ENCODE data around the gene AGRP. TPM values are rescaled to one million over a fixed set of nuclear protein-coding genes. Genes with fewer than 3 reads are reported as not detected.
A peak's percentile ranks its signal among the peaks of the same experiment; 100 is the strongest.

AGRP gene
- total and polyA plus RNA-seq, 2 of the 4 experiments (the other 2 are of a cell fraction), result not detected

GRCh38 chr16:67516296-67517154 is 33.2 kb upstream of the AGRP start:
- ChIA-PET POLR2A (ENCODE audit: unreplicated experiment) (no interaction called here), CTCF (interaction anchor here (1.0 kb wide), 1 partner anchor 22 kb away, joined by 4 read pairs; no protein-coding TSS in a partner anchor)
- peak overlapping the region; percentile 74 for H2AK5ac ChIP-seq (ENCODE audit: low read depth, low read length)
- no peaks in the 10 kb centered on the region for H3K27me3 ChIP-seq (ENCODE audit: control insufficient read depth, insufficient read depth, low read length)
- TF ChIP-seq MAFK (IDR thresholded peaks at IDR 0.05; ENCODE audit: low read depth, low read length) (peak; percentile 58), RCOR1 (IDR thresholded peaks at IDR 0.05; ENCODE audit: insufficient replicate concordance, low read length) (no peak), FOS (IDR thresholded peaks at IDR 0.05; ENCODE audit: low read depth, low read length) (0 out of 2 replicates have a peak, but pooled peaks have one; percentile 21)
- H3K27ac ChIP-seq (ENCODE audit: insufficient read depth, low read length), result peak overlapping the region; percentile 15; the same call in 1 of the 2 replicates
- dilution Hi-C loops (cut with HindIII; ENCODE audit: low sequenced_read_pairs, unreplicated experiment) (no loop called here), in situ Hi-C loops (cut with MboI; ENCODE audit: low sequenced_read_pairs) (no loop called here), intact Hi-C loops (cut with micrococcal nuclease) (no loop called here)
- peak overlapping the region; percentile 11; the same call in 1 of the 2 replicates for H2BK120ac ChIP-seq (ENCODE audit: low read depth, low read length)
- H3K9me3 ChIP-seq (ENCODE audit: control insufficient read depth, insufficient read depth, low read length), result no peaks in the 10 kb centered on the region
- 0 out of 2 replicates have a peak overlapping the region, but pooled peaks have one; percentile 26 for H3K14ac ChIP-seq (replicated peaks; ENCODE audit: low read depth, low read length)
- H2BK20ac ChIP-seq (ENCODE audit: low read depth, low read length), result no peak overlapping the region
- H3K56ac ChIP-seq (ENCODE audit: extremely low read depth, insufficient read depth, low read length), result no peak overlapping the region
- ATAC-seq (ENCODE audit: low read depth) (peak; percentile 6; the same call in 1 of the 2 replicates), DNase-seq (peak; percentile 73)
- no peak overlapping the region for H4K91ac ChIP-seq (ENCODE audit: insufficient read depth, low read depth, low read length)
- H3K4ac ChIP-seq (ENCODE audit: low read depth, low read length), result peak overlapping the region; percentile 51
- no peaks in the 10 kb centered on the region for H3K36me3 ChIP-seq (ENCODE audit: control insufficient read depth, insufficient read depth, low read length)
- H2AK9ac ChIP-seq (replicated peaks; ENCODE audit: low read depth, low read length, poor library complexity), result no peak overlapping the region
- no peaks in the 10 kb centered on the region for H3K79me1 ChIP-seq (ENCODE audit: low read depth in 1 of 2, low read length in 2 of 2)
- H3K9ac ChIP-seq (ENCODE audit: low read depth, low read length), result no peak overlapping the region
- H3K9me1 ChIP-seq (ENCODE audit: insufficient read depth, low read length), result peaks cover 4% of the 10 kb centered on the region; the same call in 1 of the 2 replicates
- no peak overlapping the region for H3K18ac ChIP-seq (ENCODE audit: low read depth, low read length)
- BruUV-seq (replicated peaks), result no TSS peak
- H3K4me3 ChIP-seq (ENCODE audit: insufficient read depth, low read depth, low read length), result no peak overlapping the region
- no peak overlapping the region for H3K23ac ChIP-seq (ENCODE audit: low read depth, low read length)
- peak overlapping the region; percentile 14; the same call in 1 of the 3 replicates for H2BK15ac ChIP-seq (ENCODE audit: low read depth, low read length)
- H3K4me2 ChIP-seq (ENCODE audit: low read depth, low read length), result peak overlapping the region; percentile 50
- H2AFZ ChIP-seq (replicated peaks; ENCODE audit: low read length, poor library complexity), result peak overlapping the region; percentile 49
- H3K4me1 ChIP-seq (ENCODE audit: control insufficient read depth, insufficient read depth, low read length), result peaks cover 6% of the 10 kb centered on the region
- peak overlapping the region in 1 of 2 experiments; percentile 30; a peak in 1 of 4 replicates for H4K8ac ChIP-seq (ENCODE audit: low read depth in 2 of 2, low read length in 2 of 2)
- H2BK5ac ChIP-seq (ENCODE audit: low read depth, low read length, poor library complexity, severe bottlenecking), result no peak overlapping the region
- peaks cover 3% of the 10 kb centered on the region; the same call in 1 of the 2 replicates for H4K20me1 ChIP-seq (ENCODE audit: insufficient read depth, low read length)
- no peak overlapping the region; the same call in 1 of the 2 replicates for H4K5ac ChIP-seq (ENCODE audit: low read depth, low read length)
- WGBS, 2 experiments (ENCODE audit: extremely low coverage in 2 of 2, insufficient read length in 1 of 2), result 41% methylated on average over 3 of the region's 12 CpGs; no CpG with 5 or more reads in 1 of the 2 experiments
